Measurements from ENCODE around the gene RNF31.

DNA sequence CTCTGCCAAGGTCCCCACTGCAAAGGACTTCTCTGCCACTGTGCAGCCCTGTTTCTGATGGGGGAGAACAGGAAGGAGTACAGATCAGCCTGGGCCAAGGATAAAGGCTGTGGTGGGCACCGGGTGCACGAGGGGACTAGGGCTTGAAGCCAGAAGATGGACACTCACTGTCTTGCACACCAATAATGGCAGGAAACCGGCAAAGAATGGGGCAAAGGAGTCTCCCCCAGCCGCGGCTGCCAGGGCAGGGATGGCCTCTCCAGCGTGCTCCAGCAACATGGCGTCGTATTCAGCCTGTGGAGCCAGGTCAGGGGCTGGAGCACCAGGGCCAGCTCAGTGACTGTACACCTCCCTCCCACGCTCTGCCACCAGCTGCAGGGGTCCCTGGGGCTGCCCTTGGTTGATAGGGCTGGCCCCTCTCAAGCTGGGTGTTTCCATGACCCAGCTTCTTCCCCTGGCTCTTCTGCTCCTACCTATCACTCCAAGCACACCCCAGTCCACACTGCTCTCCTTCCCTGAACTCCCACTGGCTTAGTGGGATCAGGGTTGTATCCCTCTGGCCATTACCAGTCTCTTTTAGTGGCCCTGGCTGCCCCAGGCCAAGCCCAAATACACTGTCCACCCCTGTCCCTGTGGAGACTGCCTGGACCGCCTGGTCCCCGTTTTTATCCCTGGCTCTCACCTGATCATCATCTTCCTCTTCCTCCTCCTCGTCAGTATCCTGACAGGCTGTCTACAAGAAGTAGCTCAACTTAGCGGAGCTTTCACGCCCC is 35.0 kb downstream of the RNF31 start:
- TF ChIP-seq, protein P1, sequence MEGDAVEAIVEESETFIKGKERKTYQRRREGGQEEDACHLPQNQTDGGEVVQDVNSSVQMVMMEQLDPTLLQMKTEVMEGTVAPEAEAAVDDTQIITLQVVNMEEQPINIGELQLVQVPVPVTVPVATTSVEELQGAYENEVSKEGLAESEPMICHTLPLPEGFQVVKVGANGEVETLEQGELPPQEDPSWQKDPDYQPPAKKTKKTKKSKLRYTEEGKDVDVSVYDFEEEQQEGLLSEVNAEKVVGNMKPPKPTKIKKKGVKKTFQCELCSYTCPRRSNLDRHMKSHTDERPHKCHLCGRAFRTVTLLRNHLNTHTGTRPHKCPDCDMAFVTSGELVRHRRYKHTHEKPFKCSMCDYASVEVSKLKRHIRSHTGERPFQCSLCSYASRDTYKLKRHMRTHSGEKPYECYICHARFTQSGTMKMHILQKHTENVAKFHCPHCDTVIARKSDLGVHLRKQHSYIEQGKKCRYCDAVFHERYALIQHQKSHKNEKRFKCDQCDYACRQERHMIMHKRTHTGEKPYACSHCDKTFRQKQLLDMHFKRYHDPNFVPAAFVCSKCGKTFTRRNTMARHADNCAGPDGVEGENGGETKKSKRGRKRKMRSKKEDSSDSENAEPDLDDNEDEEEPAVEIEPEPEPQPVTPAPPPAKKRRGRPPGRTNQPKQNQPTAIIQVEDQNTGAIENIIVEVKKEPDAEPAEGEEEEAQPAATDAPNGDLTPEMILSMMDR (IDR thresholded peaks at IDR 0.05; ENCODE audit: poor library complexity), result no peak
- TF ChIP-seq EZH2 (IDR thresholded peaks at IDR 0.05; ENCODE audit: borderline replicate concordance) (no peak), EZH2phosphoT487 (IDR thresholded peaks at IDR 0.05; ENCODE audit: low read depth, severe bottlenecking, unreplicated experiment) (no peak)
